ENCODE data around the gene TDRD12.

GRCh38 chr19:32798201-32798600, 78.6 kb downstream of the TDRD12 start:
- TF ChIP-seq POLR2AphosphoS5 (IDR thresholded peaks at IDR 0.05; ENCODE audit: insufficient read depth in 1 of 2, low read depth in 1 of 2) = no peak
- TF ChIP-seq CTCF (IDR thresholded peaks at IDR 0.05) = no peak
- TF ChIP-seq POLR2A (IDR thresholded peaks at IDR 0.05) = no peak
